Fibroblast of lung (primary cell): ENCODE results near the gene NXPE3.

ENCODE experiments used
- EZH2 ChIP-seq: IDR thresholded peaks from 2 replicates; pipeline ENCODE4 v1.5.1; 2012; ENCODE audit warnings: low read length, control low read depth, mild to moderate bottlenecking; ENCODE audit errors: missing control alignments
- TF ChIP-seq, protein P1 (sequence below), 2 donors: IDR thresholded peaks in 1 of 2; conservative IDR thresholded peaks in 1 of 2; 1 replicate in 1 of 2; 2 replicates in 1 of 2; pipeline ENCODE4 v1.5.1; 2011 to 2012; ENCODE audit warnings: low read length in 2 of 2, control low read depth in 1 of 2, inconsistent platforms in 1 of 2, low read depth in 1 of 2, mild to moderate bottlenecking in 1 of 2

GRCh38 chr3:101817992-101818391 lies 39.0 kb downstream of the NXPE3 start:
- TF ChIP-seq, protein P1, sequence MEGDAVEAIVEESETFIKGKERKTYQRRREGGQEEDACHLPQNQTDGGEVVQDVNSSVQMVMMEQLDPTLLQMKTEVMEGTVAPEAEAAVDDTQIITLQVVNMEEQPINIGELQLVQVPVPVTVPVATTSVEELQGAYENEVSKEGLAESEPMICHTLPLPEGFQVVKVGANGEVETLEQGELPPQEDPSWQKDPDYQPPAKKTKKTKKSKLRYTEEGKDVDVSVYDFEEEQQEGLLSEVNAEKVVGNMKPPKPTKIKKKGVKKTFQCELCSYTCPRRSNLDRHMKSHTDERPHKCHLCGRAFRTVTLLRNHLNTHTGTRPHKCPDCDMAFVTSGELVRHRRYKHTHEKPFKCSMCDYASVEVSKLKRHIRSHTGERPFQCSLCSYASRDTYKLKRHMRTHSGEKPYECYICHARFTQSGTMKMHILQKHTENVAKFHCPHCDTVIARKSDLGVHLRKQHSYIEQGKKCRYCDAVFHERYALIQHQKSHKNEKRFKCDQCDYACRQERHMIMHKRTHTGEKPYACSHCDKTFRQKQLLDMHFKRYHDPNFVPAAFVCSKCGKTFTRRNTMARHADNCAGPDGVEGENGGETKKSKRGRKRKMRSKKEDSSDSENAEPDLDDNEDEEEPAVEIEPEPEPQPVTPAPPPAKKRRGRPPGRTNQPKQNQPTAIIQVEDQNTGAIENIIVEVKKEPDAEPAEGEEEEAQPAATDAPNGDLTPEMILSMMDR (conservative IDR thresholded peaks at IDR 0.05 in 1 of 2, IDR thresholded peaks at IDR 0.05 in 1 of 2; ENCODE audit: low read depth in 1 of 2, low read length in 2 of 2): no peak
- TF ChIP-seq EZH2: no peak
